Activated CD4-positive, alpha-beta T cell treated with anti-CD3 and anti-CD28 coated beads, Interleukin-2, amount 10 ng/mL, durations not matched to agents 7 days and 5 days (primary cell): ENCODE measurements around the gene KLK15. TPM values are rescaled to one million over a fixed set of nuclear protein-coding genes. Genes with fewer than 3 reads are reported as not detected.

Source experiments
- CTCF ChIA-PET: fragments of 350-600 bp; sonication (Branson Sonifier 250); formaldehyde crosslinking; loops from one replicate; lab custom pipeline; 2021; ENCODE audit warnings: antibody characterized with exemption; lab: Charles Lee
- POLR2A ChIA-PET: fragments of 350-600 bp; sonication (Branson Sonifier 250); formaldehyde crosslinking; loops from one replicate; lab custom pipeline; 2021; ENCODE audit warnings: antibody characterized with exemption; lab: Charles Lee
- DNase-seq: peaks from one replicate; pipeline ENCODE4 v3.0.0-alpha.2; 2020
- H3K27ac Mint-ChIP-seq: one replicate; pipeline ENCODE4 v1.8.0; 2021; ENCODE audit warnings: mild to moderate bottlenecking, moderate library complexity, mixed read lengths
- H3K27me3 Mint-ChIP-seq: one replicate; pipeline ENCODE4 v1.8.0; 2021; ENCODE audit warnings: mixed read lengths
- H3K36me3 Mint-ChIP-seq: one replicate; pipeline ENCODE4 v1.8.0; 2021; ENCODE audit warnings: low read depth, mixed read lengths
- H3K4me1 Mint-ChIP-seq: one replicate; pipeline ENCODE4 v1.8.0; 2021; ENCODE audit warnings: mixed read lengths
- H3K4me3 Mint-ChIP-seq: one replicate; pipeline ENCODE4 v1.8.0; 2021; ENCODE audit warnings: mild to moderate bottlenecking, moderate library complexity, mixed read lengths
- H3K9me3 Mint-ChIP-seq: one replicate; pipeline ENCODE4 v1.8.0; 2021; ENCODE audit warnings: mixed read lengths
- total RNA-seq, 2 experiments: library from RNA; stranded (reverse); gene quantifications; one replicate each; pipeline ENCODE4 v1.2.3, GENCODE V29; 2021

KLK15 gene
- total RNA-seq, 2 experiments from 2014 or later: not detected

DNA sequence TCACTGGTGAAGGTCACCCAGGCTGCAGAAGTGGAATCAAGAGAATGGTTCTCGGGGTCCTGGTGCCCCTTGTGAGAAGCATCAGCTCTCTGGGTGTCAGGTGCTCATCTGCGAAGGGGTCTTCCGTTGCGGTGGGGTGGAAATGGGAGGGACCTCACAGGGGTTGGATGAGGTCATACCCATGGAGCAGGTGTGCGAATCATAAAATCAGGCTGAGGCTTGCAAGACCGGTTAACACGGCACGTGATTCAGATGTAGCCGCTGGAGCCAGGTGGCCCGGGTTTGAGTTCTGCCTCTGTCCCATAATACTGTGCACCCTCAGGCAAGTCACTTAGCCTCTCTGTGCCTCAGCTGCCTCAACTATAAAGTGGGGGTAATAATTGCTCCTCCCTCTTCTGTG is 3.9 kb upstream of the KLK15 start:
- CTCF ChIA-PET: no interaction called here
- H3K27me3 Mint-ChIP-seq: peaks cover 31% of the 10 kb centered on the region
- H3K4me1 Mint-ChIP-seq: peaks cover 19% of the 10 kb centered on the region
- H3K9me3 Mint-ChIP-seq: no peaks in the 10 kb centered on the region
- H3K27ac Mint-ChIP-seq: no peak overlapping the region
- H3K4me3 Mint-ChIP-seq: peak overlapping the region; percentile 50
- POLR2A ChIA-PET: no interaction called here
- no peaks in the 10 kb centered on the region for H3K36me3 Mint-ChIP-seq
- DNase-seq: no peak

DNA sequence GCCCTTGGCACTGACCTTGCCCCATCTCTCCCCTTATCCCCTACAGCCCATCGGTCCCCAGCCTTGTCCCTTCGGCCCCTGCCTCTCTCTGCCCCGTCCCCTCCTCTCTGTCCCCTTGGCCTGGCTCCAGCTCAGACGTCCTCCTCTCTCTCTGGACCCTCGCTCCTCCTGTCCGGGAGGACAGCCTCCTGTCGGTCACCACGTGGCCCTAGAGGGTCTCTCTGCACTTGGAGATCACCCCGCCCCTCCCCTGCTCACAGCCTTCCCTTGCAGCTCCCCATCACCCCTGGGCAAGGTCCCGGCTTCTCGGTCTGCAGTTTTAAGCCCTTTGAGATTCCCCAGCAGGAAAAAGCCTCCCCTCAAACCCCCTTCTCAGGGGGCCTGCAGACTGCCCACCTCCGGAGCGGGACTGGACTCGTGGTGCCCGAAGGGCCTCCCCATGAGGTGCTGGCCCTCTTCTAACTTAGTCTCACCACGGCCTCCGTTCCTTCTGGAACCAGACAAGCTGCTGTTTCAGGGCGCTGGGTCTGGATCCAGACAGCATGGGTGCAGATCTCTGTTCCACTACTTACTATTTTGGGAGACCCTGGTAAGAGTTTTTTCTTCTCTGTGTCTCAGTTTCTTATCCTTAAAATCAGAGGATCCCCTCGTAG is 3.3 kb upstream of the KLK15 start:
- H3K36me3 Mint-ChIP-seq: no peaks in the 10 kb centered on the region
- ChIA-PET CTCF (no interaction called here), POLR2A (no interaction called here)
- H3K27ac Mint-ChIP-seq: peak overlapping the region; percentile 7
- peaks cover 19% of the 10 kb centered on the region for H3K4me1 Mint-ChIP-seq
- peak overlapping the region; percentile 73 for H3K4me3 Mint-ChIP-seq
- no peaks in the 10 kb centered on the region for H3K9me3 Mint-ChIP-seq
- H3K27me3 Mint-ChIP-seq: peaks cover 31% of the 10 kb centered on the region
- DNase-seq: no peak

DNA sequence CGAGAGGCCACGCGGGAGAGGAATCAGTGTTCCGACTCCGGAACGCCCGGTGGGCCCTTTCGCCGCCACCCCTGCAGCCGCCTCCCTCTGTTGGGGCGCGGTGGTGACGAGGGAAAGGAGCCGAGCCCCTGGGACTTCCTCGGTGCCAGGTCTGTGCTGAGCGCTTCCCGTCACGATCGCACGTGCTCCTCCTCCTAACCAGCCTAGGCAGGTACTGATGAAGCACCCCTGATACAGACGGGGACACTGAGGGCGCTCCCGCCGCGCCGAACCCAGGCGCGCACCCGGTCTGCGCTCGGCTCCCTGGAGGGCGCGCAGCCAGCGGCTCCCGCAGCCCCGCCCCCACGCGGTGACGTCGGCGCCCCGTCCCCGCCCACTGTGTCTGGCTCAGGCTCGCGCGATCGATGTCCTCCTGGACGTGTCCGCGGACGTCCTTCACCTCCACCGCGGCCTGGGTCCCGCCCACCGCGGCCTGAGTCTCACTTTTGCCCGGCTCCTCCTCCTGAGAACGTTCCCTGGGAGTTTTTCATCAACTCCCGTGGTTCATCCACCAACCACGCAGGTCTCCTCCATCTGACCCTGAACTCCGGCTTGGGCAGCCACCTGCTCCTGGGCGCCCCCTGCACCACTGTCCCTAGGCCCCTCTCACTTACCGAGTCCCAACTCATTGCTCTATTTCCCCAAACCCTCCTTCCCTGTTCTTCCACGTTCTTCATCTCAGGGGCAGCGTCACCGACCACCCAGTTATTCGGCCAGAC is 2.6 kb upstream of the KLK15 start:
- H3K4me1 Mint-ChIP-seq: peaks cover 19% of the 10 kb centered on the region
- CTCF ChIA-PET: interaction anchor here (1.1 kb wide), 1 partner anchor 12 kb away, joined by 4 read pairs; no protein-coding TSS in a partner anchor
- H3K36me3 Mint-ChIP-seq: no peaks in the 10 kb centered on the region
- POLR2A ChIA-PET: no interaction called here
- peak overlapping the region; percentile 73 for H3K4me3 Mint-ChIP-seq
- peaks cover 31% of the 10 kb centered on the region for H3K27me3 Mint-ChIP-seq
- H3K9me3 Mint-ChIP-seq: no peaks in the 10 kb centered on the region
- no peak overlapping the region for H3K27ac Mint-ChIP-seq
- peak; percentile 71 for DNase-seq

DNA sequence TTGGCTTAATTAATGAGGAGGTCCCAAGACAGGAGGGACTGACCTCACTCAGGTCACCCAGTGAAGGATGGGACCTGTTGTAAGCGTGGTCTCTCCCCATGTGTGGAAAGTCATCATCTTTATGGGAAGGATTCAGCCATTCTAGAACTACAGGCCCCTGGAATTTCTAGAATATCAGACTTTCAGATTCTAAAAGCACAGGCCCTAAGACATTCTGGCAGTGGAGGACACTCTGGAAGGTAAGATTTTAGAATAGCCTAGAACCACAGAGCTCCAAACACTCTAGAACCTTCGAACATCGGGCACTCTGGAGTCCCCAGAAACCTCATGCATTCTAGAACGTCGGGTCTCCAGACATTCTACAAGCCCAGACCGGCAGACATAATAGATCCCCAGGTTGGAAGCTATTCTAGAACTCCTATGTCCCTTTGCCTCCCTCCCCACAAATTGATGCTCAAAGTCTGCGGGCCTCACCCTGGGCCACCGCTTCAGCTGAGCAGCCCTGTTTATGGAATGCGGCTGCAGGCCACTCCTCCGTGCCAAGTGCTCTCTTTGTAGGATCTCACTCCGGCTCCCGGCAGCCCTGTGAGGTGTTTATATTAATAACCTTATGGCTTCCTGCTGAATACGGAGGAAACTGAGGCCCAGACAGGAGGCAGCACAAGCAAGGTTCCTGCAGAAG is 1.9 kb upstream of the KLK15 start:
- ChIA-PET POLR2A (no interaction called here), CTCF (interaction anchor here (1.1 kb wide), 1 partner anchor 13 kb away, joined by 4 read pairs; no protein-coding TSS in a partner anchor)
- Mint-ChIP-seq H3K4me1 (peaks cover 19% of the 10 kb centered on the region), H3K4me3 (peak overlapping the region; percentile 73), H3K9me3 (no peaks in the 10 kb centered on the region), H3K27ac (no peak overlapping the region), H3K36me3 (no peaks in the 10 kb centered on the region), H3K27me3 (peaks cover 31% of the 10 kb centered on the region)
- no peak for DNase-seq

DNA sequence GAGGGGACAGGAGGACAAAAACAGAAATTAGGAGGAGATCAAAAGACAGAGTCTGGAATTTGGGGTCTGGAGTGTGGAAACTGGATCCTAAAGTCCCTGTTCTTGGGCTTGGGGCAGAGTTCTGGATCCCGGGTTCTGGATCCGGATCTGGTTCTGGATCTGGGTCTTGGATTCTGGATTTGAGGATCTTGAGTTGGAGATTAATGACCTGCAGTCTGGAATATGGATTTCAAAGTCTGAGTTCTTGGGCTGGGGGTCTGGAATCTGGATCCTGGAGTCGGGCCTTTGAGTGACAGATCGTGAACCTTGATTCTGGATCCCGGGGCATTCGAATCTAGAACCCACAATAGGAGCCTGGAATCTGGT is 411 bp upstream of the KLK15 start:
- POLR2A ChIA-PET: no interaction called here
- H3K4me3 Mint-ChIP-seq: no peak overlapping the region
- H3K36me3 Mint-ChIP-seq: no peaks in the 10 kb centered on the region
- CTCF ChIA-PET: interaction anchor here (1.0 kb wide), 1 partner anchor 15 kb away, joined by 3 read pairs; no protein-coding TSS in a partner anchor
- H3K4me1 Mint-ChIP-seq: peaks cover 19% of the 10 kb centered on the region
- DNase-seq: no peak
- H3K9me3 Mint-ChIP-seq: no peaks in the 10 kb centered on the region
- H3K27me3 Mint-ChIP-seq: peaks cover 31% of the 10 kb centered on the region
- H3K27ac Mint-ChIP-seq: no peak overlapping the region

DNA sequence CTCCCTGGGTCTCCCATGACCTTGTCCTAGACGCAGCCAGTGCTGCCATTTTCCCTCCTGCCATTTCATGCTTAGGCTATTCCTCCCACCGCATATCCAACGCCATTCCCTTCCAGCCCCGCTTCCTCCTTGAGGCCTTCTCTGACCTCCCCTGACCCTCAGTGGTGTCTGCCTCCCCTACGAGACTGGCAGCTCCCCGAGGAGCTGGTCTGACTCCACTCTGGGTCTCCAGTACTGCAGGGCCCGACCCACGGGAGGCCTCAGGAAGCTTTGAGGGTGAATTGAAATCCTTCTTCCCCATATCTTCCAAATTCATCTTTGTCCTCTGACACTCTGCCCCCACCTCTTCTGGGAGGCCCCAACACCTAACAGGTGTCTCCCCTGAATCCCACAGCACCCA is 708 bp downstream of the KLK15 start:
- no peak for DNase-seq
- H3K9me3 Mint-ChIP-seq: no peaks in the 10 kb centered on the region
- no peak overlapping the region for H3K27ac Mint-ChIP-seq
- H3K4me3 Mint-ChIP-seq: no peak overlapping the region
- H3K36me3 Mint-ChIP-seq: no peaks in the 10 kb centered on the region
- ChIA-PET POLR2A (no interaction called here), CTCF (interaction anchor here (1.0 kb wide), 1 partner anchor 14 kb away, joined by 3 read pairs; no protein-coding TSS in a partner anchor)
- peaks cover 27% of the 10 kb centered on the region for H3K27me3 Mint-ChIP-seq
- peaks cover 16% of the 10 kb centered on the region for H3K4me1 Mint-ChIP-seq

DNA sequence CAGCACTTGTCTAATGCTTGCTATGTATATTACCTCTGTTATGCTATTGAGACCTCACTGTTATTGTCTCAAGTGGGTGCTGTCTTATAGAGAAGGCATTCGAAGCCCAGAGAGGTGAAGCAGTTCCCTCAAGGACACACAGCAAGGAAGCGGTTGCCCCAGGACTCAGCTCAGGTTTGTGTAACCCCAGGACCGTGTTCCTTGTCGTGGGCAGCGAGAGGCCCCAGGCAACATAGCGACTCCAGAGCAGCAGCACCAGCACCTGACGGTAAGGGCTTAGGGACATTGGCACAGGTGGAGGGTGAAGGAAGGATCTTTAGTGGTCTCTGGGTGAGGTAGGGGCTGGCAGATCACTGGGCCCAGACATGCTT is 2.4 kb downstream of the KLK15 start:
- Mint-ChIP-seq H3K27ac (no peak overlapping the region), H3K4me3 (no peak overlapping the region), H3K36me3 (no peaks in the 10 kb centered on the region), H3K27me3 (peaks cover 18% of the 10 kb centered on the region), H3K4me1 (peaks cover 6% of the 10 kb centered on the region), H3K9me3 (no peaks in the 10 kb centered on the region)
- ChIA-PET POLR2A (no interaction called here), CTCF (no interaction called here)
- DNase-seq: no peak

DNA sequence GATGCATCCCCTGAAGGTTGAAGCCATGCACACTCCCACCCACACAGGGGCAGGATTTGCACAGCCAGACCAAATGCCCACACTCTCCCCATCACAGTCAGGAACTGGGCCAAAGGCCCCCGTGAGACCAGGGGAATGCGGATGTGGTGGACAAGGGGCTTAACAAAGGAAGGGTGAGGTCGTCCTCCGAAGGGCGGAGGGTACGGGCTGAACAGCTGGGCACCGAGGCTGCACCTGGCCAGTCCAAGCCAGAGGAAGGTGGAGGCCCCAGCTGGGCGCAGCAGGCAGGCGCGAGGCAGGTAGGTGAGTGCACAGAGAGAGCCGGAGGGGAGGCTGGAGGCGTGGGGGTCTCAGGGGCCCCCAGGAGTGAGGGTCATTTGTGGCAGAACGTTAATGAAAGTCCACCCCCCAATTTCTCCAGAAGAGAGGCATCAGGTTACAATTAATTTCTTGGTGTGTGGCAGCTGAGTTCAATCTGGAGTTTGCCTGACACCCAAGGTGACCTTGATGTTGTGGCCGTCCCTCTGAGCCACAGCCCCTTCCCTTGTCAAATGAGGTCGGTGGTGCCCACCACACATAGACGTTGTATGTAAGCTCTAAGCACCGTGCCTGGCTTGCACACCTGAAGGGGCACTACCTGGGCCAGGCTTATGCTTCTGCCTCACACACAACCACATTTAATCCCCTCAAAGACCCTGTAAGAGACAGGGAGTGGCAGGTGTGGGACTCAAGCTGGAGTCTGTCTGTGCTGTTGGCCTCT is 2.9 kb downstream of the KLK15 start:
- Mint-ChIP-seq H3K9me3 (no peaks in the 10 kb centered on the region), H3K4me1 (peaks cover 4% of the 10 kb centered on the region), H3K27ac (no peak overlapping the region), H3K36me3 (no peaks in the 10 kb centered on the region), H3K27me3 (peaks cover 17% of the 10 kb centered on the region), H3K4me3 (no peak overlapping the region)
- CTCF ChIA-PET: no interaction called here
- POLR2A ChIA-PET: no interaction called here
- DNase-seq: no peak

DNA sequence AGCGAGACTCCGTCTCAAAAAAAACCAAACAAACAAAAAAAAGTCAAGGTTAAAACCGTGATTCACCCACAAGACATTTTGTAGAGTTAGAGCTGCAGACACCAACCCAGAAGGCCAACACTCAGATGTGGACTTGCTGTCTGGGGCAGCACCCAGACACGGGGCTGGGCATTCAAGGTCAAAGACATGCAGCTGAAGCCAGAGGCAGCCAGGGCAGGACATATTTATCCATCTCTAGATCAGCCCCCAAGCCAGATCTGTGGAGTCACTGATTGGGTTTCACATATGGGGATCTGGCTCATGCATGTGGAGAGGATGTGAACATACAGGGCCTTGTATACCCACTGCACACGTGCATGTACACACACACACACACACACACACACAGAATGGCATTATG is 3.6 kb downstream of the KLK15 start:
- Mint-ChIP-seq H3K4me1 (no peaks in the 10 kb centered on the region), H3K27me3 (peaks cover 14% of the 10 kb centered on the region), H3K9me3 (no peaks in the 10 kb centered on the region), H3K27ac (no peak overlapping the region), H3K4me3 (no peak overlapping the region), H3K36me3 (no peaks in the 10 kb centered on the region)
- ChIA-PET POLR2A (no interaction called here), CTCF (no interaction called here)
- DNase-seq: no peak

DNA sequence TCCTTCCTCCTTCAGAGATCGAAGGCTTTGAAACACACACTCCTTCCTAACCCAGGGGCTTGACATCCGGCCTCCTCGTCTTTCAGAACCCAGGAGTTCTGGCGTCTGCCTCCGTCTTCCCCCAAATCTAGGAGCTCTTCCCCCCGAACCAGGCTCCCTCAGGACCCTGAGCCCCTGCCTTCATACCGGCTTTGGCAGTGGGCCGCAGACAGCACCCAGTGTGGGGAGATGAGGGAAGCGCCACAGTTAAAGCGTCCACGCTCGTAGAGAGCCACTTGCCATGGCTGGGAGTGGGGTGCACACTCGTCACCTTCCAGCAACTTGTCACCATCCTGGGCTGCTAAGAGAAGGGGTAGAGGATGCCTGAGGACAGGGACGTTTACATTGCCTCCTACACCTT is 5.9 kb downstream of the KLK15 start:
- DNase-seq: no peak
- Mint-ChIP-seq H3K36me3 (no peaks in the 10 kb centered on the region), H3K4me1 (no peaks in the 10 kb centered on the region), H3K4me3 (no peak overlapping the region), H3K27me3 (peaks cover 8% of the 10 kb centered on the region), H3K27ac (no peak overlapping the region), H3K9me3 (no peaks in the 10 kb centered on the region)
- POLR2A ChIA-PET: no interaction called here
- CTCF ChIA-PET: interaction anchor here (0.6 kb wide), 1 partner anchor 529 kb away, joined by 3 read pairs; no protein-coding TSS in a partner anchor

DNA sequence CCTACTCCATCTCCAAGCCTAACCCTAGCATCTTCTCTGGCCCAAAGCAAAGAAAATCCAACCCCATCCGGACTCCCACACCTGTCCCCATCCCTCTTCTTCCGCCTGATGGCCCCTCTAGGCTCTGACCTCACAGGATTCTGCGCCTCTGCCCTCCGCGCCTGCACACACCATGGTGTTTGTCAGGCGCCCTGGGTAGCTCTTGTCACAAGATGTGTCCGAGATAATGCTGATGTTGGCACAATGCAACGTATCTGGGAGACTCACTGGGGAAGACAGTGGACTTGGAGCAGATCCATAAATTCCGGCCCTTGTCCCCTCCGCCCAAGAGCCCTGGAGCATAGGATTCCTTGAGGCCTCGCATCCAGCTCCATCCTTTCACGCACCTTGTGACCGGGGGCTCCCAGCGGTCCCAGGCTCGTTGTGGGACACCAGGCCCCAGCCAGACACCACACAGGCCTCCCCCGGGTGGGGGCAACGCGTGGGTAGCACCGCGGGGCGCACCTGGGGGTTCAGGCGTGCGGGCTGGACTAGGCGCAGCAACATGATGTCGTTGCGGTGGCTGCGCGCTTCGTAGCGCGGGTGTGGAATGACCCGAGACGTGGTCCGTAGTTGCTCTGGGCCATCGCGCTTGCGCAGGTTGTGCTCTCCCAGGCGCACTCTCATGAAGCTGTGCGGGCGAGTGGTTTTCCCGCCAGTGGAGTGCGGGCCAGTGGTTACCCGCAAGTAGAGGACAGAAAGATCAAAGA is 6.7 kb downstream of the KLK15 start:
- ChIA-PET POLR2A (no interaction called here), CTCF (no interaction called here)
- Mint-ChIP-seq H3K4me3 (no peak overlapping the region), H3K27me3 (peaks cover 15% of the 10 kb centered on the region), H3K9me3 (no peaks in the 10 kb centered on the region), H3K4me1 (no peaks in the 10 kb centered on the region), H3K36me3 (no peaks in the 10 kb centered on the region), H3K27ac (no peak overlapping the region)
- no peak for DNase-seq

DNA sequence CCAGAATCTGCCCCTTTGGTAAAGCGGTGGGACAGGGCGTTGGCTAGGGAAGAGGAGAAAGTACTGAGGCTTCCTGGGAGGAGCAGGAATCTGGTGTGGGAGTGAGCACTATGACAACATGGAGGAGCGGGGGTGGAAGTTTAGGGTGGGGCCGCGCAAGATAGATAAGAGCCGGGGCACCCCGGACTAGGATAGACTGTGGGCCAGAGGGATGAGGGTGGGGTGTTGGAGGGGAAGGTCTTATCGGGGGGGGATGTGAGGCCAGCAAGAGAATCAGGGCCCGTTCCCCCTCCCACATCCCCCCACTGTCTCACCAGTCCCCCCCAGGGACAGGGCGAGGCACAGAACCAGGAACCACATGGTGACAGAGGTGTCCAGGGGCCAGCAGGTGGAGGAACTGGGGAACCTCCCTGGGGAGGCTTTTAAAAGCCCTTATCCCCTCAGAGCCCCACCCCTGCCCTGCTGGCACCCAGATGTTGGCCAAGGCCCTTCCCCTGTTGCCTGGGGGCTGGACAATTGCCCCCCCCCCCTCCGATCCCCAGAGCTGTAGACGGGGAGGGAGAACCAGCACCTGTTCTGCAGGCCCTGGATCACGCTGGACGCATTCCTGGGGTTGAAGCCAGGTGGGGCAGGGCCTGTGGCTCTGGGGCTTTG is 9.9 kb downstream of the KLK15 start, which contains the start of gene KLK1:
Gene KLK1, minus strand, starts transcription at position 399 of the 654 bp plus-strand sequence. Its CDS starts 39 bp downstream, at position 360.
- Mint-ChIP-seq H3K27me3 (peaks cover 41% of the 10 kb centered on the region), H3K36me3 (no peaks in the 10 kb centered on the region), H3K9me3 (no peaks in the 10 kb centered on the region), H3K4me3 (no peak within 1 kb of the TSS), H3K4me1 (peaks cover 22% of the 10 kb centered on the region), H3K27ac (no peak within 1 kb of the TSS)
- DNase-seq: no peak
- CTCF ChIA-PET: no interaction called here
- POLR2A ChIA-PET: no interaction called here
